Stimulated activated naive CD8-positive, alpha-beta T cell treated with anti-CD3 and anti-CD28 coated beads, Interleukin-15, Interleukin-2, amounts not matched to agents 100 ng/mL and 50 ng/mL, for 24 hours (primary cell): ENCODE measurements around the gene RSPH3.
"Not testable (repeated sequence)": the region's sequence is repeated elsewhere in the genome, so short reads cannot be mapped to it uniquely, and the experiment has no call there.

Experiments used
- H3K27ac Mint-ChIP-seq: one replicate; pipeline ENCODE4 v1.8.0; 2021; ENCODE audit warnings: mild to moderate bottlenecking, mixed read lengths
- H3K27me3 Mint-ChIP-seq: one replicate; pipeline ENCODE4 v1.8.0; 2021; ENCODE audit warnings: mixed read lengths
- H3K36me3 Mint-ChIP-seq: one replicate; pipeline ENCODE4 v1.8.0; 2021; ENCODE audit warnings: low read depth, mixed read lengths
- H3K4me1 Mint-ChIP-seq: one replicate; pipeline ENCODE4 v1.8.0; 2021; ENCODE audit warnings: low read depth, mixed read lengths
- H3K4me3 Mint-ChIP-seq: one replicate; pipeline ENCODE4 v1.8.0; 2021; ENCODE audit warnings: mild to moderate bottlenecking, mixed read lengths
- H3K9me3 Mint-ChIP-seq: one replicate; pipeline ENCODE4 v1.8.0; 2021; ENCODE audit warnings: mixed read lengths

Gene RSPH3

GRCh38 chr6:158970640-158971275 lies 29.2 kb downstream of the RSPH3 start:
- peaks cover 9% of the 10 kb centered on the region for H3K36me3 Mint-ChIP-seq
- H3K27me3 Mint-ChIP-seq: no peaks in the 10 kb centered on the region
- H3K9me3 Mint-ChIP-seq: peaks cover 11% of the 10 kb centered on the region
- H3K4me3 Mint-ChIP-seq: no peak overlapping the region
- H3K27ac Mint-ChIP-seq: no peak overlapping the region
- no peaks in the 10 kb centered on the region for H3K4me1 Mint-ChIP-seq

GRCh38 chr6:158969148-158969547 lies 30.9 kb downstream of the RSPH3 start:
- Mint-ChIP-seq H3K4me1 (no peaks in the 10 kb centered on the region), H3K36me3 (peaks cover 9% of the 10 kb centered on the region), H3K27ac (no peak overlapping the region), H3K9me3 (peaks cover 11% of the 10 kb centered on the region), H3K27me3 (no peaks in the 10 kb centered on the region), H3K4me3 (no peak overlapping the region)

DNA sequence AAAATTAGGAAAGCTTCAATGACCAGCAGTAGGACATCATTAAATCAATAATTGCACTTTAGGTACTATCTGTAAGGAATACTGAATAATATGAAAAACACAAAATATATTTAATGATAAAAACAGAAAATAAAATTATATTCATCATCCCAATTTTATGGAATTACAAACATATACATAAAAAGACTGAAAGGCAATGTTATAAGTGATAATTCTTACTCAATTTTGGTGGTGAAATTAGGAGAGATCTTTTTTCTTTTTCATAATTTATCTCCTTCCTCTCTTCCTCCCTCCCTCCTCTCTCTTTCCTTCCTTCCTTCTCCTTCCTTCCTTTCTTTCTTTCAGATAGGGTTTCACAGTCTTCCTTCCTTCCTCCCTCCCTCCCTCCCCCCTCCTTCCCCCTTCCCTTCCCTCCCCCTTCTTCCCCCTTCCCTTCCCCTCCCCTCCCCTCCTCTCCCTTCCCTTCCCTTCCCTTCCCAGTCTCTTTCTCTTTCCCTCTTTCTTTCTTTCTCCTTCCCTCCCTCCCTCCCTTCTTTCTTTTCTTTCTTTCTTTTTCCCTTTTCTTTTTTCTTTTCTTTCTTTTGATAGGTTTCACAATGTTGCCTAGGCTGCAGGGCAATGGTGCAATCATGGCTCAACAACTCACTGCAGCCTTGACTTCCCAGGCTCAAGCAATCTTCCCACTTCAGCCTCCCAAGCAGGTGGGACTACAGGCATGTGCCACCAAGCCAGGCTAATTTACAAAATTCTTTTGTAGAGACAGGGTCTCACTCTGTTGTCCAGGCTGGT lies 36.8 kb downstream of the RSPH3 start:
- no peak overlapping the region for H3K27ac Mint-ChIP-seq
- H3K4me1 Mint-ChIP-seq: no peaks in the 10 kb centered on the region
- H3K36me3 Mint-ChIP-seq: no peaks in the 10 kb centered on the region
- no peaks in the 10 kb centered on the region for H3K27me3 Mint-ChIP-seq
- H3K9me3 Mint-ChIP-seq: peaks cover 5% of the 10 kb centered on the region
- no peak overlapping the region for H3K4me3 Mint-ChIP-seq

GRCh38 chr6:158962371-158962770 lies 37.6 kb downstream of the RSPH3 start:
- Mint-ChIP-seq H3K4me1 (no peaks in the 10 kb centered on the region), H3K27ac (no peak overlapping the region), H3K9me3 (peaks cover under 1% of the 10 kb centered on the region), H3K27me3 (no peaks in the 10 kb centered on the region), H3K4me3 (no peak overlapping the region), H3K36me3 (no peaks in the 10 kb centered on the region)

- no peaks in the 10 kb centered on the region for H3K4me1 Mint-ChIP-seq
- no peaks in the 10 kb centered on the region for H3K9me3 Mint-ChIP-seq
- no peaks in the 10 kb centered on the region for H3K36me3 Mint-ChIP-seq
- no peaks in the 10 kb centered on the region for H3K27me3 Mint-ChIP-seq
- no peak overlapping the region for H3K27ac Mint-ChIP-seq
- no peak overlapping the region for H3K4me3 Mint-ChIP-seq
These were observed 40.0 kb downstream of the RSPH3 start for GRCh38 chr6:158960026-158960425.

DNA sequence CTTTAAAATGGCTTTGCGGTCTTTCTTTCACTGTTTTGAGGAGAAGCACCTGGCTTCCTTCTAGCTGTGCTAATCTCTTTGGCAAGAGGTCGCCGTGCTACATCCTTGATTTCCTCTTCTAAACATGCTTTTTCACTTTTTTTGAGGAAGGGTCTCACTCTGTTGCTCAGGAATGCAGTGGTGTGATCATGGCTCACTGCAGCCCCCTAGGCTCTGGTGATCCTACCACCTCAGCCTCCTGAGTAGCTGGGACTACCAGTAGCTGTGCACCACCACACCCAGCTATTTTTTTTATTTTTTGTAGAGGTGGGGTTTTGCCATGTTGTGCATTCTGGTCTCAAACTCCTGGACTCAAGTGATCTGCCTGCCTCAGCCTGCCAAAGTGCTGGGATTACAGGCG lies 40.5 kb downstream of the RSPH3 start:
- Mint-ChIP-seq H3K9me3 (no peaks in the 10 kb centered on the region), H3K27ac (no peak overlapping the region)

DNA sequence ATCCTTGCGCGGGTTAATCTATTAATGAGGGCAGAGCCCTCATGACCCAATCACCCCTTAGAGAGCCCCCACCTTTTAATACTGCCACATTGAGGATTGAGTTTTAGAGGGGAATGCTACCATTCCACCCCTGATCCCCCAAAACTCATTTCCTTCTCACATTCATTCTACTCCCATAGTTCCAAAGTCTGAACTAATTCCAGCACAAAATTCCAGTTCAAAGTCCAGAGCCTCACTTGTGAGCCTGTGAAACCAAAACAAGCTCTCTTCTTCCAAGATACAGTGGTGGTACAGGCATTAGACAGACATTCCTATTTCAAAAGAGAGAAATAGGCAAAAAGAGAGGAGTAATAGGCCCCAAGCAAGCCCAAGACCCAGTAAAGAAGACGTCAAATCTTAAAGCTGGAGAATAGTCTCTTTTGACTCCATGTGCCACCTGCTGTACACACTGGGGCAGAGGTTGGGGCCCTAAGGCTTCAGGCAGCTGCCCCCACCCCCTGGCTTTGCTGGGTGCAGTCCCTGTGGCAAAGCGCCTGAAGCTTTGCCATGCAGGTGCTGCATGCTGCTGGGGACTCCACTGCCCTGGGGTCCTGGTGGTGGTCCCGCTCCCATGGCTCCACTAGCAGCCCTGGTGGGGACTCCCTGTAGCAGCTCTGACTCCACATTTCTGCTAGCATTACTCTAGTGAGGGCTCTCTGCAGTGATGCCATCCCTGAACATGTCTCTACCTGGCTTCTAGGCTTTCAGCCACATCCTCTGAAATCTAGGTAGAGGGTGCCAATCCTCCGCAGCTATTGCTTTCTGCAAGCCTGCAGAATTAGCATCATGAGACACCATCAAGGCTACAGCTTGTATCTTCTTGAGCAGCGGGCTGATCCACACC lies 41.3 kb downstream of the RSPH3 start:
- H3K36me3 Mint-ChIP-seq: no peaks in the 10 kb centered on the region
- no peaks in the 10 kb centered on the region for H3K27me3 Mint-ChIP-seq
- no peaks in the 10 kb centered on the region for H3K4me1 Mint-ChIP-seq
- no peak overlapping the region for H3K4me3 Mint-ChIP-seq
- H3K27ac Mint-ChIP-seq: no peak overlapping the region
- H3K9me3 Mint-ChIP-seq: no peaks in the 10 kb centered on the region

More for the DNA sequence above, 40.5 kb downstream of the RSPH3 start:
- H3K4me1 Mint-ChIP-seq: no peaks in the 10 kb centered on the region
- H3K27me3 Mint-ChIP-seq: no peaks in the 10 kb centered on the region
- no peak overlapping the region for H3K4me3 Mint-ChIP-seq
- H3K36me3 Mint-ChIP-seq: no peaks in the 10 kb centered on the region

DNA sequence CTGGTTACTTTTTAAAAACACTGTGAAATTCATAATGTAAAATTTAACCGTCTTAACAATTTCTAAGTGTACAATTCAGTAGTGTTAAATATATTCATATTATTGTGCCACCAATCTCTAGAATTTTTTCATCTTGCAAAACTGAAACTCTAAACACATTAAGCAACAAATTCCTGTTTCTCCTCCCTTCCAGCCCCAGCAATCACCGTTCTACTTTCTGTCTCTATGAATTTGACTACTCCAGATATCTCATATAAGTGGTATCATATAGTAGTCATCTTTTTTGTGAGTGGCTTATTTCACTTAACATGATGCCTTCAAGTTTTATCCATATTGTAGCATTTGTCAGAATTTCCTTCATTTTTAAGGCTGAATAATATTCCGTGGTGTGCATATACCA lies 44.7 kb downstream of the RSPH3 start:
- Mint-ChIP-seq H3K36me3 (no peaks in the 10 kb centered on the region), H3K4me3 (no peak overlapping the region), H3K4me1 (no peaks in the 10 kb centered on the region), H3K9me3 (no peaks in the 10 kb centered on the region), H3K27ac (no peak overlapping the region), H3K27me3 (no peaks in the 10 kb centered on the region)

DNA sequence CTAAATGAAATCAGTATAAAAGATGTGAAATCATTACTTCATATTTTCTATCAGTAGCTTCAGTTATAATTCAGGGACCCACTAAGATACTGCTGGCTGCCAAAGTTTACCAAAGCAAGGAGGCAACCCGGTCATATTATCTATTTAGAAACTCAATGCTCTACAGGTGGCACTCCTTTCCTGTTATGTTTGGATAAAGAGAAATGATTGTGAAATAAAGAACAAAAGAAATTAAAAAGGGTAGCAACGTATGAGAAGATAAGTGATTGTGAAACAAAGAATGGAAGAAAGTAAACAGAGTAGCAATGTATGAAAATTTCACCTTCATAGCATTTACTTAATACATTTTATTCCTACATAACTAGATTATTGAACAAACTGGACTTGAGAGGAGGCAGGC lies 45.2 kb downstream of the RSPH3 start:
- Mint-ChIP-seq H3K27ac (no peak overlapping the region), H3K4me3 (no peak overlapping the region), H3K27me3 (no peaks in the 10 kb centered on the region), H3K36me3 (no peaks in the 10 kb centered on the region), H3K4me1 (no peaks in the 10 kb centered on the region), H3K9me3 (no peaks in the 10 kb centered on the region)

GRCh38 chr6:158952011-158952410 lies 48.0 kb downstream of the RSPH3 start:
- H3K4me3 Mint-ChIP-seq, H3K36me3 Mint-ChIP-seq, H3K27me3 Mint-ChIP-seq, H3K9me3 Mint-ChIP-seq, H3K27ac Mint-ChIP-seq, H3K4me1 Mint-ChIP-seq: not testable (repeated sequence)

- not testable (repeated sequence) for H3K36me3 Mint-ChIP-seq, H3K4me1 Mint-ChIP-seq, H3K27ac Mint-ChIP-seq, H3K9me3 Mint-ChIP-seq, H3K27me3 Mint-ChIP-seq, H3K4me3 Mint-ChIP-seq
These were observed 48.4 kb downstream of the RSPH3 start for GRCh38 chr6:158951565-158951964.

- no peak overlapping the region for H3K27ac Mint-ChIP-seq
- no peaks in the 10 kb centered on the region for H3K36me3 Mint-ChIP-seq
- H3K27me3 Mint-ChIP-seq: no peaks in the 10 kb centered on the region
- no peaks in the 10 kb centered on the region for H3K4me1 Mint-ChIP-seq
- no peak overlapping the region for H3K4me3 Mint-ChIP-seq
- peaks cover 7% of the 10 kb centered on the region for H3K9me3 Mint-ChIP-seq
These were observed 52.7 kb downstream of the RSPH3 start for GRCh38 chr6:158947284-158947683.

- Mint-ChIP-seq H3K9me3 (peaks cover 8% of the 10 kb centered on the region), H3K27me3 (peaks cover 14% of the 10 kb centered on the region), H3K4me1 (peaks cover 15% of the 10 kb centered on the region), H3K36me3 (no peaks in the 10 kb centered on the region), H3K4me3 (no peak overlapping the region), H3K27ac (no peak overlapping the region)
These were observed 56.5 kb downstream of the RSPH3 start for GRCh38 chr6:158943380-158944032.

- peaks cover 20% of the 10 kb centered on the region for H3K4me1 Mint-ChIP-seq
- no peak overlapping the region for H3K27ac Mint-ChIP-seq
- H3K27me3 Mint-ChIP-seq: peaks cover 14% of the 10 kb centered on the region
- H3K36me3 Mint-ChIP-seq: no peaks in the 10 kb centered on the region
- peaks cover 8% of the 10 kb centered on the region for H3K9me3 Mint-ChIP-seq
- H3K4me3 Mint-ChIP-seq: no peak overlapping the region
These were observed 57.7 kb downstream of the RSPH3 start for GRCh38 chr6:158942349-158942748.

DNA sequence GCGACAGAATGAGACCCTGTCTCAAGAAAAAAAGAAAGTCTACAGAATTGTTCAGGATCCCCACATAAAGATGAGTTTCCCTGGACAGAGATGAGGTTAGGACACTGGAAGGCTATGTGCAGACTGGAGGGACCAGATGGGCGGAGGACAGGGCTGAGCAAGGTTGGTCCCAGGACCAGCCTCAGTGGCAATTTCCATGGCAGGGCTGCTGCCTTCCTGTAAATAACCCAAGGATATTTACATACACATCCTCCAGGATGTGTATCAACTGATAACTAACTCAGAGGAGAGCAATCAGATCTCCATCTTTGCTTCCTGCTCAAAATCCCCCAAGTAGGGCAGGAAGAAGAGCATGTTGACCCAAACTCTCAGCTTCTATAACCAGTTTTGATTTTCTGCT lies 58.8 kb downstream of the RSPH3 start:
- no peak overlapping the region for H3K4me3 Mint-ChIP-seq
- H3K27me3 Mint-ChIP-seq: peaks cover 14% of the 10 kb centered on the region
- H3K27ac Mint-ChIP-seq: no peak overlapping the region
- peaks cover 8% of the 10 kb centered on the region for H3K9me3 Mint-ChIP-seq
- H3K36me3 Mint-ChIP-seq: no peaks in the 10 kb centered on the region
- H3K4me1 Mint-ChIP-seq: peaks cover 20% of the 10 kb centered on the region
